ENCODE data around the gene YKT6.

GRCh38 chr7:44215531-44215930 is 14.8 kb downstream of the YKT6 start:
- TF ChIP-seq EZH2phosphoT487 (IDR thresholded peaks at IDR 0.05; ENCODE audit: low read depth) (no peak), CTCF (IDR thresholded peaks at IDR 0.05; ENCODE audit: low read depth, low read length) (no peak)
